Measurements from ENCODE around the gene CMPK1.

GRCh38 chr1:47416319-47417169 is 83.0 kb downstream of the CMPK1 start:
- TF ChIP-seq EZH2phosphoT487 (IDR thresholded peaks at IDR 0.05; ENCODE audit: insufficient read depth, low read depth): no peak
- TF ChIP-seq EZH2 (IDR thresholded peaks at IDR 0.05; ENCODE audit: insufficient read depth, poor library complexity, severe bottlenecking): no peak
